Activated naive CD8-positive, alpha-beta T cell treated with anti-CD3 and anti-CD28 coated beads, Interleukin-2, amount 10 ng/mL, durations not matched to agents 7 days and 5 days (primary cell): Measurements from ENCODE around the gene ANKRD27. TPM values are rescaled to one million over a fixed set of nuclear protein-coding genes. Genes with fewer than 3 reads are reported as not detected.
A peak's percentile ranks its signal among the peaks of the same experiment; 100 is the strongest.
"Not testable (repeated sequence)": the region's sequence is repeated elsewhere in the genome, so short reads cannot be mapped to it uniquely, and the experiment has no call there.

Experiments
- ATAC-seq: fragments of 150-1000 bp; cut with Tn5 transposase; one replicate; pipeline ENCODE4 v1.10.0; 2021; ENCODE audit warnings: low read depth, moderate library complexity
- POLR2A ChIA-PET: fragments of 350-600 bp; sonication (Branson Sonifier 250); formaldehyde crosslinking; loops from one replicate; lab custom pipeline; 2021; ENCODE audit warnings: antibody characterized with exemption; lab: Charles Lee
- DNase-seq: peaks from one replicate; pipeline ENCODE4 v3.0.0; 2021
- H3K27ac Mint-ChIP-seq: one replicate; pipeline ENCODE4 v1.8.0; 2022; ENCODE audit warnings: mild to moderate bottlenecking, mixed read lengths
- H3K27me3 Mint-ChIP-seq: one replicate; pipeline ENCODE4 v1.8.0; 2022; ENCODE audit warnings: mild to moderate bottlenecking, moderate library complexity, mixed read lengths
- H3K36me3 Mint-ChIP-seq: one replicate; pipeline ENCODE4 v1.8.0; 2021; ENCODE audit warnings: mild to moderate bottlenecking, mixed read lengths
- H3K4me1 Mint-ChIP-seq: one replicate; pipeline ENCODE4 v1.8.0; 2021; ENCODE audit warnings: mixed read lengths
- H3K4me3 Mint-ChIP-seq: one replicate; pipeline ENCODE4 v1.8.0; 2022; ENCODE audit warnings: mild to moderate bottlenecking, moderate library complexity, mixed read lengths
- H3K9me3 Mint-ChIP-seq: one replicate; pipeline ENCODE4 v1.8.0; 2021; ENCODE audit warnings: mixed read lengths
- total RNA-seq, 2 experiments: library from RNA; stranded (reverse); gene quantifications; one replicate each; pipeline ENCODE4 v1.2.3, GENCODE V29; 2021

ANKRD27 gene
- total RNA-seq, 2 experiments from 2014 or later = 43.4 to 48.8 TPM

GRCh38 chr19:32661318-32661717 lies 13.7 kb downstream of the ANKRD27 start:
- POLR2A ChIA-PET = no interaction called here
- Mint-ChIP-seq H3K36me3 (peaks cover 6% of the 10 kb centered on the region), H3K9me3 (no peaks in the 10 kb centered on the region), H3K4me1 (peaks cover 3% of the 10 kb centered on the region), H3K4me3 (no peak overlapping the region), H3K27ac (no peak overlapping the region), H3K27me3 (no peaks in the 10 kb centered on the region)
- DNase-seq = no peak
- no peak for ATAC-seq

DNA sequence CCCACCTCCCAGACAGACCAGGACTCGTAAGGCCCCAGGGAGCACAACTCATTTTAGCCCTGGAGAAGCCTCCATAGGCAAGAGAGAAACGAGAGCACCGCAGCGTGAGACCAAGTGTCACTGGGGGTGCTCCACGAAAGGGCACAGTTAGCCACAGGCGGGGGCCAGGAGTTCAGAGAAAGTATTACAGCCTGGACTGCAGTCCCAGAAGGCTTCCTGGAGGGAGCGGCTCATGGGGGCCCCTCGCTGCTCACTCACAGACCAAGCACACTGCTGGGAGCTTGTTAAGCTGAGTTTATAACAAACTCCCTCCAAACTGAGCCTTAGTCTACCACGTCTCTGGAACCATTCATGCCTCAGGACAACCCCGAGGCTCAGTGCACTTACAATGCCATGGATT lies 16.5 kb downstream of the ANKRD27 start:
- DNase-seq = no peak
- Mint-ChIP-seq H3K27ac (no peak overlapping the region), H3K36me3 (peaks cover 1% of the 10 kb centered on the region), H3K9me3 (no peaks in the 10 kb centered on the region), H3K27me3 (no peaks in the 10 kb centered on the region), H3K4me1 (peaks cover 3% of the 10 kb centered on the region), H3K4me3 (no peak overlapping the region)
- no peak for ATAC-seq
- POLR2A ChIA-PET = no interaction called here

DNA sequence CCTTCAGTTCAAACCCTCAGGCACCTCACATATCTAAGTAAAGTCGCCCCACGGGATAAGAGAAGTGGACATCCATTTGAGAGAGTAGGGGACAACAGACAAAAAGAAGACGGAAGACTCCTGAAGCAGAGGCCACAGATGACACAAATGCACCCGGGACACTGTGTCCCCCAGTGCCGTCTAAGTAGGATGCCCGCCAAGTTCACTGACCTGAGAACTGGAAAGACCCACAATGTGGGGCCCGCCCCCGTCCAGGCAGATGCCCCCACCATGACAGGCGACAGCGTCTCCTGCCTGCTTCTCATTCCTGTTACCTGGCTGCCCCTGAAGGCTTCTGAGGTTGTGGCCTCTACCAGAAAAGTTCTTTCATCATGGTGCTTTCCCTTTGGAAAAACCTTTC lies 16.9 kb downstream of the ANKRD27 start:
- no peak overlapping the region for H3K4me3 Mint-ChIP-seq
- H3K9me3 Mint-ChIP-seq = no peaks in the 10 kb centered on the region
- no peak for ATAC-seq
- H3K4me1 Mint-ChIP-seq = peaks cover 2% of the 10 kb centered on the region
- no peaks in the 10 kb centered on the region for H3K27me3 Mint-ChIP-seq
- DNase-seq = no peak
- H3K27ac Mint-ChIP-seq = no peak overlapping the region
- POLR2A ChIA-PET = no interaction called here
- H3K36me3 Mint-ChIP-seq = peaks cover 1% of the 10 kb centered on the region

- H3K27me3 Mint-ChIP-seq, POLR2A ChIA-PET, H3K9me3 Mint-ChIP-seq, H3K36me3 Mint-ChIP-seq, H3K4me3 Mint-ChIP-seq, H3K27ac Mint-ChIP-seq, ATAC-seq, H3K4me1 Mint-ChIP-seq, DNase-seq: not testable (repeated sequence)
Measured at GRCh38 chr19:32656379-32656778, 18.6 kb downstream of the ANKRD27 start.

DNA sequence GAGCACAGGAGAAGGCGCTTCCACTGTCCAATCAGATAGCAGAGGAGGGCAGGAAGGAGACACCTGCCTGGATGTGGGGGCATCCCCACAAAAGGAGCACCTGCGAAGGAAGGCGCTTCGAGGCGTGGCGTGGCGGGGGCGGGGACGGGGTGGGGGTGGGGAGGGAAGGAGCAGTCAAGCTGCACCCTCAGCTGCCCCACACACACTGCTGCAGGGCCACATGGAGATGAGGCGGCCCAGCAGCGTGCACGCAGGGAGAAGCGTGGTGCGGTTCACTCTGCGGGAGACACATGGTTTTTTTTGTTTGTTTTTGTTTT lies 21.4 kb downstream of the ANKRD27 start:
- no peak overlapping the region for H3K4me3 Mint-ChIP-seq
- DNase-seq (no peak), ATAC-seq (no peak)
- peaks cover 2% of the 10 kb centered on the region for H3K4me1 Mint-ChIP-seq
- POLR2A ChIA-PET = no interaction called here
- H3K36me3 Mint-ChIP-seq = peaks cover 5% of the 10 kb centered on the region
- no peak overlapping the region for H3K27ac Mint-ChIP-seq
- H3K9me3 Mint-ChIP-seq = no peaks in the 10 kb centered on the region
- H3K27me3 Mint-ChIP-seq = no peaks in the 10 kb centered on the region

DNA sequence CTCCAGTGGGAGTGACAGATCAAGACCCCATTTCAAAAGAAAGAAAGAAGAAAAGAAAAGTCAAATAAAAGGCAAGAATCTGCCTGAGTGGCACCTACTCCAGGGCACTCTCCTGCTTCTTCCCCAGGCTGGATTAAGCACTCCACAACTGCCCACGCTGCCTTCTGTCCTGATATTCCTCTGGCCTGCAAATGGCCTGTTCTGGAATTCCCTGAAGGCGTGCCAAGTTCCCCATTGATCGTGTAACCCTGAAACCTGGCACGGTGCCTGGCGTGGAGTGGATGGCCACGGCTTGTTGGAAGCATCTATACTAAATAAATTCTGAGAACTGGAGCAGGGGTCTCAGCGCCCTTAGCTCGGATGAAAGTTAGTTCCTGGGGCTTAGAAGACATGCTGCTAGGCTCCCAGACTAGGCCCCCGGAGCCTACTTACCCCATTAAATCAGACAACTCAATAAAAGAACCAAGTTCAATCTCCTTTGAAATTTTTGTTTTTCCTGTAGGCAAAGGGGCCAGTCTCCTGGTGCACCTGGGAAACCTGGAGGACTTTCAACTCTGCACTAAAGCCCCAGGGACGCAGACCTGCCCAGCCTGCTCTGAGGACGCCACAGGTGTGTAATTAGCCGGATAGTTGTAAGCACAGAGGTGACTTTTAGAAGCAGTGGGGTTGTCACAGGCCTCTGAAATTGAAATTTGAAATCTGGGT lies 21.9 kb downstream of the ANKRD27 start:
- peaks cover 4% of the 10 kb centered on the region for H3K4me1 Mint-ChIP-seq
- POLR2A ChIA-PET = no interaction called here
- H3K27me3 Mint-ChIP-seq = no peaks in the 10 kb centered on the region
- H3K36me3 Mint-ChIP-seq = peaks cover 7% of the 10 kb centered on the region
- no peaks in the 10 kb centered on the region for H3K9me3 Mint-ChIP-seq
- ATAC-seq (no peak), DNase-seq (no peak)
- no peak overlapping the region for H3K27ac Mint-ChIP-seq
- no peak overlapping the region for H3K4me3 Mint-ChIP-seq

DNA sequence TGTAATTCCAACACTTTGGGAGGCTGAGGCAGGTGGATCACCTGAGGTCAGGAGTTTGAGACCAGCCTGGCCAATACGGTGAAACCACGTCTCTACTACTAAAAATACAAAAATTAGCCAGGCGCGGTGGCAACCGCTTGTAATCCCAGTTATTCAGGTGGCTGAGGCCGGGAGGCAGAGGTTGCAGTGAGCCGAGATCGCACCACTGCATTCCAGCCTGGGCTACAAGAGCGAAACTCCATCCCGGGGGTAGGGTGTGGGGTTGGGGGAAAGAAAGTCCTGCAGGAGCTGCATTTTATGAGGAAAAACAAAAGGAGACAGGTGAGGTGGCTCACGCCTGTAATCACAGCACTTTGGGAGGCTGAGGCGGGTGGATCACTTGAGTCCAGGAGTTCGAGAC lies 22.6 kb downstream of the ANKRD27 start:
- H3K4me3 Mint-ChIP-seq, POLR2A ChIA-PET, H3K27ac Mint-ChIP-seq, H3K9me3 Mint-ChIP-seq, DNase-seq, H3K27me3 Mint-ChIP-seq, H3K4me1 Mint-ChIP-seq, ATAC-seq: not testable (repeated sequence)
- peaks cover 10% of the 10 kb centered on the region for H3K36me3 Mint-ChIP-seq

- DNase-seq = no peak
- Mint-ChIP-seq H3K36me3 (peaks cover 13% of the 10 kb centered on the region), H3K27me3 (no peaks in the 10 kb centered on the region), H3K27ac (no peak overlapping the region), H3K9me3 (no peaks in the 10 kb centered on the region), H3K4me1 (peaks cover 15% of the 10 kb centered on the region), H3K4me3 (no peak overlapping the region)
- POLR2A ChIA-PET = no interaction called here
- no peak for ATAC-seq
Measured at GRCh38 chr19:32651729-32652140, 23.2 kb downstream of the ANKRD27 start.

DNA sequence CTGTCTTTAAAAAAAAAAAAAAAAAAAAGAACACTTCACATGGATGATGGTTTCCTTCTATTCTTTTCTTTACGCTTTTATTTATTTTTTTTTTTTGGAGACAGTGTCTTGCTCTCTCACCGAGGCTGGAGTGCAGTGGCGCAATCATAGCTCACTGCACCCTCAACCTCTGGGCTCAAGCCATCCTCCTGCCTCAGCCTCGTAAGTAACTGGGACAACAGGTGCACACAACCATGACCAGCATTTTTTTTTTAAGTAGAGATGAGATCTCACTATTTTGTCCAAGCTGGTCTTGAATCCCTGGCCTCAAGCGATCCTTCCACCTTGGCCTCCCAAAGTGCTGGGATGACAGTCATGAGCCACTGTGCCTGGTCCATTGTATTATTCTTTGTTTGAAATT lies 24.3 kb downstream of the ANKRD27 start:
- ATAC-seq (no peak), DNase-seq (no peak)
- H3K27ac Mint-ChIP-seq = no peak overlapping the region
- no peaks in the 10 kb centered on the region for H3K27me3 Mint-ChIP-seq
- POLR2A ChIA-PET = no interaction called here
- H3K4me3 Mint-ChIP-seq = no peak overlapping the region
- H3K36me3 Mint-ChIP-seq = peaks cover 16% of the 10 kb centered on the region
- no peaks in the 10 kb centered on the region for H3K9me3 Mint-ChIP-seq
- H3K4me1 Mint-ChIP-seq = peaks cover 21% of the 10 kb centered on the region

DNA sequence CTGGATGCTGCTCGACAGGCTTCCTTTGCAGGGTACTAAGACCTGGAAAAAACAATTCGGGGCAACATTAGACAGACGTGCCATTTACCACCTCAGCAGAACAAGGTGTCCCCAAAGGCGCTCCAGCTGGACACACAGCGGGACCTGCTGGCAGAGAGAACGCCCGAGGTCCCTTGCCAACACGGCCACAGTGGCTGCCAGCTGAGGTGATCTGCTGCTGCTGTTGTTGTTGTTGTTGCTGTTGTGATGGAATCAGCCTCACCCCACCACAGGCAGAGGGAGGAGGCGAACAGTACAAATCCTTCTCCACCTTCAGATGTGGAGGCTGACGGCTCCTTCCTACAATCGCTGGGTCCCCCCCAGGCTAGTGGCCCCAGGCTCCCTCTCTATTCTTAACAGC lies 25.2 kb downstream of the ANKRD27 start:
- H3K9me3 Mint-ChIP-seq = no peaks in the 10 kb centered on the region
- ATAC-seq (no peak), DNase-seq (no peak)
- H3K4me1 Mint-ChIP-seq = peaks cover 21% of the 10 kb centered on the region
- H3K27ac Mint-ChIP-seq = no peak overlapping the region
- H3K27me3 Mint-ChIP-seq = no peaks in the 10 kb centered on the region
- no peak overlapping the region for H3K4me3 Mint-ChIP-seq
- peaks cover 16% of the 10 kb centered on the region for H3K36me3 Mint-ChIP-seq
- POLR2A ChIA-PET = no interaction called here

- peak overlapping the region; percentile 36 for H3K4me3 Mint-ChIP-seq
Measured at GRCh38 chr19:32647361-32647760, 27.6 kb downstream of the ANKRD27 start.

DNA sequence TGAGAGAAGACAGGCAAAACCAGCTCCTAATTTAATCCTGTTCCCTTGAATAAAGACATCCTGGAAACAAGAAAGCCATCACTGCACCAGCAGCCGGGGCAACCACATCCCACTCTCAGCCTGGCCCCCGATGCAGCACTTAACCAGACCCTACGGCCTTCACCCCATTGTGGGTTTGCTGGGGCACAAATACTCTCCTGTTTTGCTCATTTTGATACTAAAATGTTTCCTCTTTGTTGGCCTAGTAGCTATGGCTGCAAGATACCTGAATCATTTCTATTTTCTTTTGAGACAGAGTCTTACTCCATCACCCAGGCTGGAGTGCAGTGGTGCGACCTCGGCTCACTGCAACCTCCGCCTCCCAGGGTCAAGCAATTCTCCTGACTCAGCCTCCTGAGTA lies 28.4 kb downstream of the ANKRD27 start:
- Mint-ChIP-seq H3K36me3 (peaks cover 40% of the 10 kb centered on the region), H3K9me3 (no peaks in the 10 kb centered on the region), H3K27ac (peak overlapping the region; percentile 50), H3K27me3 (no peaks in the 10 kb centered on the region), H3K4me3 (peak overlapping the region; percentile 28), H3K4me1 (peaks cover 43% of the 10 kb centered on the region)
- no peak for DNase-seq
- POLR2A ChIA-PET = interaction anchor here (0.6 kb wide), 1 partner anchor 50 kb away, joined by 4 read pairs; no protein-coding TSS in a partner anchor
- no peak for ATAC-seq

More at GRCh38 chr19:32647361-32647760, 27.6 kb downstream of the ANKRD27 start:
- Mint-ChIP-seq H3K4me1 (peaks cover 39% of the 10 kb centered on the region), H3K27me3 (no peaks in the 10 kb centered on the region), H3K36me3 (peaks cover 35% of the 10 kb centered on the region), H3K9me3 (no peaks in the 10 kb centered on the region), H3K27ac (peak overlapping the region; percentile 66)
- peak; percentile 39 for DNase-seq
- ATAC-seq = peak; percentile 48
- POLR2A ChIA-PET = interaction anchor here (0.6 kb wide), 1 partner anchor 51 kb away, joined by 4 read pairs; no protein-coding TSS in a partner anchor

GRCh38 chr19:32642771-32643170 lies 32.2 kb downstream of the ANKRD27 start:
- DNase-seq (peak; percentile 71), ATAC-seq (peak; percentile 93)
- Mint-ChIP-seq H3K4me3 (peak overlapping the region; percentile 64), H3K27me3 (no peaks in the 10 kb centered on the region), H3K4me1 (peaks cover 40% of the 10 kb centered on the region), H3K9me3 (no peaks in the 10 kb centered on the region), H3K27ac (peak overlapping the region; percentile 67), H3K36me3 (peaks cover 53% of the 10 kb centered on the region)
- POLR2A ChIA-PET = interaction anchor here (0.6 to 0.9 kb wide), 2 partner anchors 62 to 1296 kb away, joined by 3 to 4 read pairs; partner anchors contain the start of gene PDCD5

DNA sequence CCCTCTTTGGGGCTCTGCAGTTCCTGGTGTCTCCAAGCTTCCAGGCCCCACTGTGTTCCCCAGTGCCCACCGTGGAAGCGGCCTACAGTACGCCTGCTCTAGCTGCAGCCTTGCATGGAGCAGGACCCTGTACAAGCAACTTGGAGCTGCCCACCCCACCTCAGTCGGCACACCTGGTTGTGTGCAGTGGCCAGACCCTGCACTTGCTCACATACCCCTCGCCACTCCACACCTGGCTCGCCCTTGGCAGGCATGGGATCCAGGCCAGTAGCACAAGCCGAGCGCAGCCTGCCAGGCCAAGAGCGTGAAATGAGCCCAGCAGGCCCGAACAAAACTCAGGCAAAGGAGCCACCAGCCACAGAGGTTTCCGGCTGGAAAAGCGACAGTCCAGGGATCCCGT lies 36.4 kb downstream of the ANKRD27 start:
- ATAC-seq (no peak), DNase-seq (no peak)
- Mint-ChIP-seq H3K36me3 (peaks cover 50% of the 10 kb centered on the region), H3K4me1 (peaks cover 14% of the 10 kb centered on the region), H3K27me3 (no peaks in the 10 kb centered on the region), H3K9me3 (no peaks in the 10 kb centered on the region), H3K27ac (no peak overlapping the region), H3K4me3 (no peak overlapping the region)
- POLR2A ChIA-PET = no interaction called here
